K562 (cell line): ENCODE data around the gene USP49. TPM values are rescaled to one million over a fixed set of nuclear protein-coding genes. Genes with fewer than 3 reads are reported as not detected.
A peak's percentile ranks its signal among the peaks of the same experiment; 100 is the strongest.

Source experiments
- CEBPB ChIP-seq: fragments of 450-650 bp; IDR thresholded peaks from 2 replicates; pipeline ENCODE4 v1.6.1; 2016; ENCODE audit warnings: missing genetic modification characterization, missing compliant biosample characterization
- GATAD2A ChIP-seq: fragments of 450-650 bp; IDR thresholded peaks from 2 replicates; pipeline ENCODE4 v1.6.1; 2017
- GTF2A2 ChIP-seq: IDR thresholded peaks from 2 replicates; pipeline ENCODE4 v1.6.1; 2016; ENCODE audit warnings: mild to moderate bottlenecking, missing genetic modification characterization, missing compliant biosample characterization
- HDAC1 ChIP-seq, 2 experiments: fragments of 450-650 bp; IDR thresholded peaks; 2 replicates each; pipeline ENCODE4 v1.6.1; 2016 to 2017; ENCODE audit warnings: inconsistent platforms in 1 of 2, mild to moderate bottlenecking in 1 of 2, moderate library complexity in 1 of 2
- KDM1A ChIP-seq, 2 experiments: fragments of 450-650 bp; IDR thresholded peaks; 2 replicates each; pipeline ENCODE4 v1.6.1; 2016; ENCODE audit warnings: mild to moderate bottlenecking in 2 of 2
- PHB2 ChIP-seq: fragments of 450-650 bp; IDR thresholded peaks from 2 replicates; pipeline ENCODE4 v1.6.1; 2017; ENCODE audit warnings: low read depth
- RBBP5 ChIP-seq: fragments of 200-600 bp; sonication (generic); IDR thresholded peaks from 2 replicates; pipeline ENCODE4 v1.6.1; 2012; ENCODE audit warnings: borderline replicate concordance, mild to moderate bottlenecking, low read length, control low read depth, inconsistent platforms; ENCODE audit not compliant: insufficient read depth, poor library complexity, severe bottlenecking
- U2AF1 ChIP-seq: fragments of 200-400 bp; formaldehyde crosslinking; optimal IDR thresholded peaks from 2 replicates; pipeline ENCODE3; 2017; ENCODE audit warnings: mild to moderate bottlenecking, low read depth, low read length, moderate library complexity
- ZNF217 ChIP-seq: sonication (generic); formaldehyde crosslinking; IDR thresholded peaks from 2 replicates; pipeline ENCODE4 v1.8.0; 2022; ENCODE audit warnings: mild to moderate bottlenecking, missing genetic modification reagents
- ZNF253 ChIP-seq: fragments of 250-450 bp; sonication (Bioruptor Pico); conservative IDR thresholded peaks from 2 replicates; pipeline ENCODE4 v1.6.1; 2021; ENCODE audit warnings: mild to moderate bottlenecking
- ZNF57 ChIP-seq: fragments of 450-650 bp; formaldehyde crosslinking; IDR thresholded peaks from 2 replicates; pipeline ENCODE4 v1.4.0; 2020; ENCODE audit warnings: mild to moderate bottlenecking, moderate library complexity
- ZNF609 ChIP-seq: sonication (generic); formaldehyde crosslinking; IDR thresholded peaks from 2 replicates; pipeline ENCODE4 v1.8.1; 2023; ENCODE audit warnings: missing genetic modification reagents, mild to moderate bottlenecking, borderline replicate concordance
- polyA plus RNA-seq, 8 experiments: library from polyadenylated mRNA; depleted of rRNA in 4 of 8; stranded (reverse) in 5 of 8; unstranded in 3 of 8; fragments of >200 nt; fragmentation: Nextera tagmentation in 2 of 8; fragmentation: Illumina TruSeq in 1 of 8; extraction: Ambion mirVana in 2 of 8; extraction: Trizol in 1 of 8; gene quantifications; 2 replicates each; pipeline versions ENCODE4 v1.2.1 to v1.2.3, GENCODE V29; 2011 to 2014; ENCODE audit warnings: inconsistent platforms in 1 of 8, missing spikeins in 1 of 8
- total RNA-seq, 7 experiments: library from RNA; depleted of rRNA in 6 of 7; stranded (reverse); fragments of >200 nt in 6 of 7; fragmentation: Illumina TruSeq in 2 of 7; extraction: Trizol in 2 of 7; gene quantifications; 2 replicates each; pipeline versions ENCODE4 v1.2.1 to v1.2.3, GENCODE V29; 2011 to 2021; ENCODE audit warnings: low replicate concordance in 1 of 7
- TF ChIP-seq, protein P1 (sequence below), 2 experiments: fragments of 450-650 bp; conservative IDR thresholded peaks; 2 replicates each; pipeline ENCODE4 v1.6.1; 2017; ENCODE audit warnings: mild to moderate bottlenecking in 2 of 2, moderate library complexity in 2 of 2
- TF ChIP-seq, protein P2 (sequence below): fragments of 450-650 bp; formaldehyde crosslinking; IDR thresholded peaks from 2 replicates; pipeline ENCODE4 v1.4.0; 2020; ENCODE audit warnings: mild to moderate bottlenecking, moderate library complexity
- TF ChIP-seq, protein P3 (sequence below), 3 experiments: fragments of 200-800 bp in 1 of 3; fragments of 250-450 bp in 1 of 3; fragments of 450-650 bp in 1 of 3; sonication (Bioruptor Pico) in 1 of 3; sonication (Bioruptor generic) in 1 of 3; formaldehyde crosslinking in 1 of 3; IDR thresholded peaks; 2 replicates each; pipeline versions ENCODE4 v1.6.1 to v1.8.0; 2016 to 2022; ENCODE audit warnings: mild to moderate bottlenecking in 2 of 3, missing genetic modification characterization in 2 of 3, missing compliant biosample characterization in 1 of 3, moderate library complexity in 1 of 3

The USP49 gene
- total and polyA plus RNA-seq, 9 of the 15 experiments (the other 6 are each of a cell fraction or from before 2014, with no cell fraction given), result 1.0 to 9.9 (median 6.5) TPM

DNA sequence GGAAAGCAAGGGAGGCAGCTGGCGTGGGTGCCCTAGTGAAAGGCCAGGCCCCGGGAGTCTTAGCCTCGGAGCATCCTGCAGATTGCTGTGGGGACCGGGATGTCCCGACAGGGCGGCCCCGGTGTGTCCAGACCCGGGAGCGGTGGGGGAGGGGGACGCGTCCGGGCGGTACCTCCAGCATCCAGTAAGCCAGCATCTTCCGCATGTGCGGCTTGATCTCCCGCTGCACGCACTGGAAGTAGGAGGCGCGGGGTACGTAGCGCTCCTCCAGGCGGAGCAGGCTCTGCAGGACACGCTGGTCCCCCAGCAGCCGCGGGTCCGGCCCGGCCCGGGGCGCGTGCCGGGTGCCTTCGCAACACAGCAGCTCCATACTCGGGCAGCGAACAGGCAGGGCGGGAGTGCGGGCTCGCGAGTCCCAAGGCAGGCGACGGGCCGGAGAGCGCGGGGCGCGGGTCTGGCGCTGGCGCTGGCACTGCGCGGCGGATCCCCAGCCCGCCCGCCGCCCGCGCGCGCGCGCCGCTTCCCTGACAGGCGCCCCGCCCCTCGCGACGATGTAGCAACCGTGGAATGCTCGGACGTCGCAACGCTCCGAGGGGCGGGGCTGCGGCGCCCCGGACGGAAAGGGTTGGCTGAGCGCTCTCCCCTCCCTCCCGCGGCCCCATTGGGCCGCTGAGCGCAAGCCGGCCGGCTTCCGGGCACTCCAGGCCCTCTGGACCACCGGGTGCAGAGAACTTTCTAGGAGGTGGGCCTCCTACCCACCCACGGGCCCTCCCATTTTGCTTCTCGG lies 46.3 kb upstream of the USP49 start, which contains the start of gene CCND3 (continued):
- TF ChIP-seq ZNF609 (CRISPR knock-in tag), result no peak
- TF ChIP-seq, protein P1, sequence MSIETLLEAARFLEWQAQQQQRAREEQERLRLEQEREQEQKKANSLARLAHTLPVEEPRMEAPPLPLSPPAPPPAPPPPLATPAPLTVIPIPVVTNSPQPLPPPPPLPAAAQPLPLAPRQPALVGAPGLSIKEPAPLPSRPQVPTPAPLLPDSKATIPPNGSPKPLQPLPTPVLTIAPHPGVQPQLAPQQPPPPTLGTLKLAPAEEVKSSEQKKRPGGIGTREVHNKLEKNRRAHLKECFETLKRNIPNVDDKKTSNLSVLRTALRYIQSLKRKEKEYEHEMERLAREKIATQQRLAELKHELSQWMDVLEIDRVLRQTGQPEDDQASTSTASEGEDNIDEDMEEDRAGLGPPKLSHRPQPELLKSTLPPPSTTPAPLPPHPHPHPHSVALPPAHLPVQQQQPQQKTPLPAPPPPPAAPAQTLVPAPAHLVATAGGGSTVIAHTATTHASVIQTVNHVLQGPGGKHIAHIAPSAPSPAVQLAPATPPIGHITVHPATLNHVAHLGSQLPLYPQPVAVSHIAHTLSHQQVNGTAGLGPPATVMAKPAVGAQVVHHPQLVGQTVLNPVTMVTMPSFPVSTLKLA (conservative IDR thresholded peaks at IDR 0.05), result peak; percentile 54 to 67; a peak in 3 of 4 replicates
- peak; percentile 82 for TF ChIP-seq CEBPB
- TF ChIP-seq ZNF57 (CRISPR knock-in tag), result 0 out of 2 replicates have a peak, but pooled peaks have one; percentile 50
- TF ChIP-seq HDAC1 (IDR thresholded peaks at IDR 0.05), result peak in 1 of 2 experiments; percentile 80; a peak in 2 of 4 replicates
- peak; percentile 89 for TF ChIP-seq RBBP5
- TF ChIP-seq, protein P2, sequence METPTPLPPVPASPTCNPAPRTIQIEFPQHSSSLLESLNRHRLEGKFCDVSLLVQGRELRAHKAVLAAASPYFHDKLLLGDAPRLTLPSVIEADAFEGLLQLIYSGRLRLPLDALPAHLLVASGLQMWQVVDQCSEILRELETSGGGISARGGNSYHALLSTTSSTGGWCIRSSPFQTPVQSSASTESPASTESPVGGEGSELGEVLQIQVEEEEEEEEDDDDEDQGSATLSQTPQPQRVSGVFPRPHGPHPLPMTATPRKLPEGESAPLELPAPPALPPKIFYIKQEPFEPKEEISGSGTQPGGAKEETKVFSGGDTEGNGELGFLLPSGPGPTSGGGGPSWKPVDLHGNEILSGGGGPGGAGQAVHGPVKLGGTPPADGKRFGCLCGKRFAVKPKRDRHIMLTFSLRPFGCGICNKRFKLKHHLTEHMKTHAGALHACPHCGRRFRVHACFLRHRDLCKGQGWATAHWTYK (CRISPR knock-in tag), result no peak
- peak; percentile 57 for TF ChIP-seq U2AF1
- peak in 1 of 2 experiments; percentile 42; a peak in 1 of 4 replicates for TF ChIP-seq KDM1A (IDR thresholded peaks at IDR 0.05)
- no peak for TF ChIP-seq ZNF217
- TF ChIP-seq GATAD2A, result 0 out of 2 replicates have a peak, but pooled peaks have one; percentile 18
- TF ChIP-seq GTF2A2 (tag), result no peak
- TF ChIP-seq, protein P3, sequence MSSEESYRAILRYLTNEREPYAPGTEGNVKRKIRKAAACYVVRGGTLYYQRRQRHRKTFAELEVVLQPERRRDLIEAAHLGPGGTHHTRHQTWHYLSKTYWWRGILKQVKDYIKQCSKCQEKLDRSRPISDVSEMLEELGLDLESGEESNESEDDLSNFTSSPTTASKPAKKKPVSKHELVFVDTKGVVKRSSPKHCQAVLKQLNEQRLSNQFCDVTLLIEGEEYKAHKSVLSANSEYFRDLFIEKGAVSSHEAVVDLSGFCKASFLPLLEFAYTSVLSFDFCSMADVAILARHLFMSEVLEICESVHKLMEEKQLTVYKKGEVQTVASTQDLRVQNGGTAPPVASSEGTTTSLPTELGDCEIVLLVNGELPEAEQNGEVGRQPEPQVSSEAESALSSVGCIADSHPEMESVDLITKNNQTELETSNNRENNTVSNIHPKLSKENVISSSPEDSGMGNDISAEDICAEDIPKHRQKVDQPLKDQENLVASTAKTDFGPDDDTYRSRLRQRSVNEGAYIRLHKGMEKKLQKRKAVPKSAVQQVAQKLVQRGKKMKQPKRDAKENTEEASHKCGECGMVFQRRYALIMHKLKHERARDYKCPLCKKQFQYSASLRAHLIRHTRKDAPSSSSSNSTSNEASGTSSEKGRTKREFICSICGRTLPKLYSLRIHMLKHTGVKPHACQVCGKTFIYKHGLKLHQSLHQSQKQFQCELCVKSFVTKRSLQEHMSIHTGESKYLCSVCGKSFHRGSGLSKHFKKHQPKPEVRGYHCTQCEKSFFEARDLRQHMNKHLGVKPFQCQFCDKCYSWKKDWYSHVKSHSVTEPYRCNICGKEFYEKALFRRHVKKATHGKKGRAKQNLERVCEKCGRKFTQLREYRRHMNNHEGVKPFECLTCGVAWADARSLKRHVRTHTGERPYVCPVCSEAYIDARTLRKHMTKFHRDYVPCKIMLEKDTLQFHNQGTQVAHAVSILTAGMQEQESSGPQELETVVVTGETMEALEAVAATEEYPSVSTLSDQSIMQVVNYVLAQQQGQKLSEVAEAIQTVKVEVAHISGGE (CRISPR knock-in tag; IDR thresholded peaks at IDR 0.05), result peak in 1 of 3 experiments; percentile 75; a peak in 3 of 6 replicates
- no peak for TF ChIP-seq ZNF253 (CRISPR knock-in tag)
- no peak for TF ChIP-seq PHB2
